HCT116 (cell line): Measurements from ENCODE around the gene CDCP2. TPM values are rescaled to one million over a fixed set of nuclear protein-coding genes. Genes with fewer than 3 reads are reported as not detected.

Experiments used
- ATAC-seq: fragments of 200-7000 bp; cut with Tn5 transposase; 2 replicates; pipeline ENCODE4 v1.9.1; 2020; ENCODE audit warnings: mild to moderate bottlenecking, moderate library complexity
- BruUV-seq: library from RNA; stranded (reverse); fragments of 400-500 nt; replicated peaks from 2 replicates; lab custom pipeline; 2021; lab: Mats Ljungman, UMichigan
- CTCF ChIA-PET: fragments of 300-600 bp; sonication (Branson Sonifier 250); formaldehyde crosslinking; loops from one replicate; lab custom pipeline; 2021; ENCODE audit warnings: antibody characterized with exemption; lab: Charles Lee
- POLR2A ChIA-PET: fragments of 300-600, 350-600 bp; sonication (Branson Sonifier 250); formaldehyde crosslinking; loops from one replicate; lab custom pipeline; 2021; ENCODE audit warnings: antibody characterized with exemption; lab: Charles Lee
- RAD21 ChIA-PET, 2 experiments: fragments of 300-600 bp; sonication (Branson Sonifier 250); formaldehyde crosslinking; loops; one replicate each; lab custom pipeline; 2023; ENCODE audit warnings: low total read pairs in 2 of 2; ENCODE audit not compliant: uncharacterized antibody in 2 of 2, unreplicated experiment in 2 of 2, low non-redundant PET in 1 of 2; lab: Charles Lee
- DNase-seq: peaks from one replicate; pipeline ENCODE4 v3.0.0-alpha.2; 2010; ENCODE audit warnings: low read depth, low spot score
- H2AFZ ChIP-seq: fragments of 200-600 bp; shearing (Covaris generic), sonication (generic); 2 replicates; pipeline ENCODE4 v1.6.1; 2017; ENCODE audit warnings: low read depth, mixed run types, mixed read lengths, antibody characterized with exemption, low read length; ENCODE audit not compliant: poor library complexity, severe bottlenecking
- H3K27ac ChIP-seq: 2 replicates; pipeline ENCODE4 v1.5.1; 2012; ENCODE audit warnings: low read depth, low read length
- H3K27me3 ChIP-seq: fragments of 200-600 bp; sonication (generic); 2 replicates; pipeline ENCODE4 v1.6.1; 2016; ENCODE audit warnings: mixed run types, low read length, mixed read lengths; ENCODE audit not compliant: insufficient read depth
- H3K36me3 ChIP-seq, 2 experiments: fragments of 200-500 bp in 1 of 2; fragments of 200-600 bp in 1 of 2; sonication (Bioruptor generic) in 1 of 2; sonication (generic) in 1 of 2; 2 replicates each; pipeline versions ENCODE4 v1.5.1 to v1.6.1; 2014 to 2016; ENCODE audit warnings: low read length in 2 of 2, inconsistent platforms in 1 of 2, mixed read lengths in 1 of 2, mixed run types in 1 of 2; ENCODE audit not compliant: insufficient read depth in 2 of 2, control insufficient read depth in 1 of 2
- H3K4me1 ChIP-seq, 2 experiments: fragments of 200-600 bp in 1 of 2; sonication (generic) in 1 of 2; 2 replicates each; pipeline versions ENCODE4 v1.5.1 to v1.6.1; 2012 to 2017; ENCODE audit warnings: low read length in 2 of 2, inconsistent platforms in 1 of 2, mild to moderate bottlenecking in 1 of 2, mixed read lengths in 1 of 2, mixed run types in 1 of 2, moderate library complexity in 1 of 2; ENCODE audit not compliant: insufficient read depth in 2 of 2, control insufficient read depth in 1 of 2
- H3K4me2 ChIP-seq: fragments of 200-600 bp; sonication (generic); 2 replicates; pipeline ENCODE4 v1.6.1; 2017; ENCODE audit warnings: mixed run types, low read length, mixed read lengths
- H3K4me3 ChIP-seq, 2 experiments: fragments of 200-600 bp in 1 of 2; sonication (generic) in 1 of 2; replicated peaks in 1 of 2; 2 replicates each; pipeline ENCODE4 v1.5.1; 2011 to 2016; ENCODE audit warnings: low read length in 2 of 2, control low read depth in 1 of 2, low read depth in 1 of 2, mild to moderate bottlenecking in 1 of 2, mixed read lengths in 1 of 2, mixed run types in 1 of 2
- H3K79me2 ChIP-seq: fragments of 200-600 bp; sonication (generic); 2 replicates; pipeline ENCODE4 v1.6.1; 2017; ENCODE audit warnings: mild to moderate bottlenecking, mixed run types, low read length, moderate library complexity, mixed read lengths; ENCODE audit not compliant: insufficient read depth
- H3K9ac ChIP-seq: fragments of 200-600 bp; sonication (generic); 2 replicates; pipeline ENCODE4 v1.6.1; 2016; ENCODE audit warnings: low read length, mixed read lengths
- H3K9me2 ChIP-seq: fragments of 200-600 bp; sonication (generic), shearing (Covaris generic); 2 replicates; pipeline ENCODE4 v1.6.1; 2017; ENCODE audit warnings: mixed run types, mild to moderate bottlenecking, moderate library complexity; ENCODE audit not compliant: insufficient read depth
- H3K9me3 ChIP-seq, 2 experiments: fragments of 200-500 bp in 1 of 2; fragments of 200-600 bp in 1 of 2; sonication (Bioruptor generic) in 1 of 2; sonication (generic) in 1 of 2; 2 replicates each; pipeline ENCODE4 v1.6.1; 2014 to 2017; ENCODE audit warnings: low read length in 2 of 2, mixed read lengths in 2 of 2, inconsistent platforms in 1 of 2, low read depth in 1 of 2, mild to moderate bottlenecking in 1 of 2, mixed run types in 1 of 2, moderate library complexity in 1 of 2; ENCODE audit not compliant: control insufficient read depth in 1 of 2, insufficient read depth in 1 of 2
- H4K20me1 ChIP-seq: fragments of 200-600 bp; sonication (generic), shearing (Covaris generic); 2 replicates; pipeline ENCODE4 v1.6.1; 2017; ENCODE audit warnings: mixed run types, mild to moderate bottlenecking, moderate library complexity; ENCODE audit not compliant: insufficient read depth
- ATF3 ChIP-seq: IDR thresholded peaks from 2 replicates; pipeline ENCODE4 v1.6.1; 2012
- CEBPB ChIP-seq: IDR thresholded peaks from 2 replicates; pipeline ENCODE4 v1.6.1; 2012; ENCODE audit warnings: low read depth
- EGR1 ChIP-seq: IDR thresholded peaks from 2 replicates; pipeline ENCODE4 v1.6.1; 2012; ENCODE audit warnings: low read depth
- ELF1 ChIP-seq: IDR thresholded peaks from 2 replicates; pipeline ENCODE4 v1.6.1; 2012; ENCODE audit warnings: low read depth, borderline replicate concordance
- EZH2 ChIP-seq: fragments of 200-600 bp; sonication (generic); IDR thresholded peaks from 2 replicates; pipeline ENCODE4 v1.6.1; 2017; ENCODE audit warnings: antibody characterized with exemption, mixed run types
- FOSL1 ChIP-seq: IDR thresholded peaks from 2 replicates; pipeline ENCODE4 v1.6.1; 2012; ENCODE audit warnings: low read depth
- JUND ChIP-seq: IDR thresholded peaks from 2 replicates; pipeline ENCODE4 v1.6.1; 2012
- MAX ChIP-seq: IDR thresholded peaks from 2 replicates; pipeline ENCODE4 v1.6.1; 2012
- POLR2A ChIP-seq: IDR thresholded peaks from 2 replicates; pipeline ENCODE4 v1.7.0; 2011; ENCODE audit warnings: borderline replicate concordance; ENCODE audit not compliant: insufficient read depth, insufficient read length; ENCODE audit errors: extremely low read depth
- SP1 ChIP-seq: IDR thresholded peaks from 2 replicates; pipeline ENCODE4 v1.6.1; 2012; ENCODE audit warnings: low read depth
- SRF ChIP-seq: IDR thresholded peaks from 2 replicates; pipeline ENCODE4 v1.6.1; 2012; ENCODE audit warnings: low read depth
- YY1 ChIP-seq: IDR thresholded peaks from 2 replicates; pipeline ENCODE4 v1.6.1; 2011; ENCODE audit warnings: low read length, low read depth, moderate library complexity, mild to moderate bottlenecking; ENCODE audit not compliant: insufficient replicate concordance; ENCODE audit errors: extremely low read depth
- ZBTB33 ChIP-seq: IDR thresholded peaks from 2 replicates; pipeline ENCODE4 v1.6.1; 2011; ENCODE audit warnings: mild to moderate bottlenecking, low read length, moderate library complexity; ENCODE audit not compliant: insufficient replicate concordance; ENCODE audit errors: extremely low read depth
- ZFX ChIP-seq: fragments of 450-650 bp; IDR thresholded peaks from 2 replicates; pipeline ENCODE4 v1.6.1; 2017
- intact Hi-C: fragments of 100-400 bp; cut with micrococcal nuclease; formaldehyde crosslinking; loops from 2 replicates; pipeline ENCODE4 v1.10.0; 2022
- total RNA-seq: library from RNA; stranded (reverse); gene quantifications from one replicate; pipeline ENCODE4 v1.2.1, GENCODE V29; 2021; ENCODE audit not compliant: unreplicated experiment

CDCP2 gene
- total RNA-seq, 1 experiment from 2014 or later = 0.22 TPM

GRCh38 chr1:54169068-54169467 is 16.3 kb upstream of the CDCP2 start:
- no TSS peak for BruUV-seq
- CTCF ChIA-PET = interaction anchor here (1.1 kb wide), 1 partner anchor 13 kb away, joined by 3 read pairs; no protein-coding TSS in a partner anchor
- H3K27me3 ChIP-seq = no peaks in the 10 kb centered on the region
- H3K4me2 ChIP-seq = no peak overlapping the region
- no peaks in the 10 kb centered on the region for H3K36me3 ChIP-seq
- no peaks in the 10 kb centered on the region for H4K20me1 ChIP-seq
- DNase-seq (no peak), ATAC-seq (no peak)
- H2AFZ ChIP-seq = no peak overlapping the region
- peaks cover 0 to 12% of the 10 kb centered on the region in 2 experiments; a peak in 1 of 4 replicates for H3K4me1 ChIP-seq
- no peaks in the 10 kb centered on the region for H3K9me3 ChIP-seq
- H3K9me2 ChIP-seq = no peaks in the 10 kb centered on the region
- POLR2A ChIA-PET = no interaction called here
- no peak overlapping the region for H3K4me3 ChIP-seq
- no peak overlapping the region for H3K27ac ChIP-seq
- RAD21 ChIA-PET = no interaction called here
- H3K9ac ChIP-seq = no peak overlapping the region
- no peaks in the 10 kb centered on the region for H3K79me2 ChIP-seq
- intact Hi-C loops = no loop called here
- TF ChIP-seq SP1 (no peak), EZH2 (no peak), YY1 (no peak), CEBPB (no peak), JUND (no peak), EGR1 (no peak)

- Histone ChIP-seq H3K4me1 (peaks cover under 1 to 14% of the 10 kb centered on the region in 2 experiments; a peak in 3 of 4 replicates), H3K27me3 (no peaks in the 10 kb centered on the region), H3K9me3 (no peaks in the 10 kb centered on the region), H3K4me3 (no peak overlapping the region), H3K79me2 (no peaks in the 10 kb centered on the region), H3K9ac (no peak overlapping the region), H4K20me1 (no peaks in the 10 kb centered on the region), H3K27ac (no peak overlapping the region), H3K4me2 (no peak overlapping the region), H3K9me2 (no peaks in the 10 kb centered on the region), H3K36me3 (no peaks in the 10 kb centered on the region), H2AFZ (no peak overlapping the region)
- no peak for ATAC-seq
- no peak for TF ChIP-seq SP1
- no peak for TF ChIP-seq EZH2
- TF ChIP-seq ELF1 = no peak
- TF ChIP-seq EGR1 = no peak
- no peak for TF ChIP-seq ATF3
- no peak for TF ChIP-seq FOSL1
- TF ChIP-seq CEBPB = no peak
- TF ChIP-seq POLR2A = no peak
- no peak for TF ChIP-seq ZFX
- TF ChIP-seq MAX = no peak
- TF ChIP-seq SRF = no peak
- no peak for TF ChIP-seq ZBTB33
- BruUV-seq = no TSS peak
- intact Hi-C loops = no loop called here
- ChIA-PET POLR2A (no interaction called here), CTCF (interaction anchor here (1.1 kb wide), 1 partner anchor 13 kb away, joined by 3 read pairs; no protein-coding TSS in a partner anchor), RAD21 (no interaction called here)
- DNase-seq = no peak
Observed at GRCh38 chr1:54168206-54168965, 15.6 kb upstream of the CDCP2 start.
